ENCODE data around the gene APPL1.

DNA sequence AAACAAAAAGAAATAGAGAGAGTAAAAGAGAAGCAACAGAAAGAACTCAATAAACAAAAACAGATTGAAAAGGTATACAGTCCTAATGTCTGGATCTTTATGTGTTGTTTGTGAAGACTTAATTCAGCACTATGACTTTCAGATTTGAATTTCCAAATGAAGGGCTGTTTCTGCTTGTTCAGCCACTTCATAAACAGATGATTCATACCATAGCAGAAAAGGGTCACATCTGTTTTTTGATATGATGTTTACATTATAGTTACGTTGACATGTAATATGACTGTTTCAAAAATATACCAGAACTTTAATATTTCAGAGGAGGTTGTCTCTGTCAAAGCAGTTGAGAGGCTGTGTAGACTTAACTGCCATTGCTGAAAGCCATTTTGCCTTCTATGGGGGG is 40.9 kb downstream of the APPL1 start:
- TF ChIP-seq ZKSCAN8 (CRISPR knock-in tag; IDR thresholded peaks at IDR 0.05) (no peak), KDM1A (IDR thresholded peaks at IDR 0.05) (no peak), POLR2A (conservative IDR thresholded peaks at IDR 0.05) (no peak)
- TF ChIP-seq, protein P1, sequence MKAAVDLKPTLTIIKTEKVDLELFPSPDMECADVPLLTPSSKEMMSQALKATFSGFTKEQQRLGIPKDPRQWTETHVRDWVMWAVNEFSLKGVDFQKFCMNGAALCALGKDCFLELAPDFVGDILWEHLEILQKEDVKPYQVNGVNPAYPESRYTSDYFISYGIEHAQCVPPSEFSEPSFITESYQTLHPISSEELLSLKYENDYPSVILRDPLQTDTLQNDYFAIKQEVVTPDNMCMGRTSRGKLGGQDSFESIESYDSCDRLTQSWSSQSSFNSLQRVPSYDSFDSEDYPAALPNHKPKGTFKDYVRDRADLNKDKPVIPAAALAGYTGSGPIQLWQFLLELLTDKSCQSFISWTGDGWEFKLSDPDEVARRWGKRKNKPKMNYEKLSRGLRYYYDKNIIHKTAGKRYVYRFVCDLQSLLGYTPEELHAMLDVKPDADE (conservative IDR thresholded peaks at IDR 0.05; ENCODE audit: control insufficient read depth, low read depth, low read length) = no peak

Data from K562 (cell line).